Measurements from ENCODE around the gene SIK2.
A peak's percentile ranks its signal among the peaks of the same experiment; 100 is the strongest.
"Not testable (repeated sequence)": the region's sequence is repeated elsewhere in the genome, so short reads cannot be mapped to it uniquely, and the experiment has no call there.

SIK2 gene

DNA sequence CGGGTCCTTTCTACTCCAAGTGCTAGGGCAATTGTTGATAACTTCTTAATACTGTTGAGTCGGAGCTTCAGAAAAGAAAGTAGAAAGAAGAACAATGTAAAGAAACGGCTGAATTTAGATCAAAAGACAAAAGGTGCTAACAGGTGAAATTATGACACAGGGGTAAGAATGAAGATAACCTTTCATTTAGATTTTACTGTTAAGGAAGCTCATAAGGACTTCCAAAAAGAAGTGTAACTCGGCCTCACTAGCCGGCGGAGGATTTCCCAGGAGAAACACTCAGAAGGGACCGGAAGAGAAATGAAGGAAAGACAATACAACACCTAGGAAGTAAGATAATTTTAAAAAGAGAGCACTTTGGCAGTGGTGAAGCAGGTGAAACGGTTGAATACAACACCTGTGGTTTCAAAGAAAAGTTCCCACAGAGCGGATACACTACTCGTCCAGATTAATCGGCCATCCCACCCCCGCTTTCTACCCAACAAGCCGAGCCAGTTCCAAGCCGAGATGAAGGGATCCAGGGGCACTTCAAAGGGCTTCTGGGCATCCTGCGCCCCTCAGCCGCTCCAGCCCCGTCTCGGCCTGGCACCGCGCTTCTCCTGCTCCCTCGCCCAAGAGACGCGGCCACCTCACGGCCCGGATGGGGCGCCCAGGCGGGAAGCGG is 163.2 kb downstream of the SIK2 start:
- DNase-seq = peak; percentile 10

DNA sequence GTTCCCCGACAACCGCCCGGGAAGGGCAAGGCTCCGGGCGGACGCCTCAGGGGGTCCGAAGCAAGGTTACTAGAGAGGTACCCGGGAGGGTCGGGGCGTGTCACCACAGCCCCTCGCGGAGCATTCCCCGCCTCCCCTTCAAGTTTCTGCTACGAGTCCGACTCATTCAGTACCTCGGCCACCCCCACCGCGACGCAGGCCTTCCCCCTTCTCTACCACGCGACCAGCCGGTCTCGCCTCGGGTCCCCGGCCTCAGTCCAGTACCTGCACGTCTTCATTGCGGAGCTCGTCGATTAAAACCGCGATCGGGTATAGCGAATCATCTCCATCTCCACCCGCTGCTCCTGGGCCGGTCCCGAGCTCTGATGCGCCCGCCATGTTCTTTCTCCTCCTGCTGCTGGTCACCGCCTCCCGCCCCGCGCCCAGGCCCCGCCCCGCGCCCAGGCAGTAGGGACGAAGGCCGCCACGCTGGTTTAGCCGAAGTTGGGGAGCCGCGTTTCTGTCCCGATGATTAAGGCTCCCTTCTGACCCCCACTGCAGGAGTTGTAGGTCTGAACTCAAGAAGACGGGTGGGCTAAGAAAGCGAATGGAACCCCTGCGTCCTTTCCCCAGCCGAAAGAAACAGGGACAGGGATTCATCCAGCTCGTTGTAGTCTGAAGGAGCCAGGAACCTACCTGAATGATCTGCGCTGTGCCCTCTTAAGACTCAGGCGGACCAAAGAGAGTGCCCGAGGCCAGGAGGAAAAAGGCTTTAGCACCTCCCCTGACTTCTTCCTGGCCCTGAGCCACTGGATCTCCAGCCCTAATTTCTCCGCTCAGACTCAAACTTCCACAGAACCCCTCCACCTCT is 164.0 kb downstream of the SIK2 start, which contains the start of gene PPP2R1B:
TSS of gene PPP2R1B (minus strand) at position 406 of the 850 bp plus-strand sequence. CDS start at position 378, 28 bp downstream.
- DNase-seq = peak; percentile 60

DNA sequence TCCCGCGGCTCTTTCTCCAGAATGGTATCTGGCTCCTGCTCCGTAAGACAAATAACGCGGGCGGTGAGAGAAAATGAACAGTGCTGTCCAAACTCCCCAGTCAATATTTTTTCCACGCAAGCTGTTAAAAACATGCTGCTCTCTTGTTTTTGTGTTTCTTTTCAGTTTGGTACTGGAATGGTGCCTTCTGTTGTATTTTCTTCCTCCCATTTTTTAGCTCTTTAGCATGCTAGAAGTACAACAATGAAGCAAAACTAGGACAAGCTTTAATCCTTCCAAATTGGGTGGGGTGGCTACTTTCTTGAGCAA is 164.5 kb downstream of the SIK2 start:
- no peak for DNase-seq

DNA sequence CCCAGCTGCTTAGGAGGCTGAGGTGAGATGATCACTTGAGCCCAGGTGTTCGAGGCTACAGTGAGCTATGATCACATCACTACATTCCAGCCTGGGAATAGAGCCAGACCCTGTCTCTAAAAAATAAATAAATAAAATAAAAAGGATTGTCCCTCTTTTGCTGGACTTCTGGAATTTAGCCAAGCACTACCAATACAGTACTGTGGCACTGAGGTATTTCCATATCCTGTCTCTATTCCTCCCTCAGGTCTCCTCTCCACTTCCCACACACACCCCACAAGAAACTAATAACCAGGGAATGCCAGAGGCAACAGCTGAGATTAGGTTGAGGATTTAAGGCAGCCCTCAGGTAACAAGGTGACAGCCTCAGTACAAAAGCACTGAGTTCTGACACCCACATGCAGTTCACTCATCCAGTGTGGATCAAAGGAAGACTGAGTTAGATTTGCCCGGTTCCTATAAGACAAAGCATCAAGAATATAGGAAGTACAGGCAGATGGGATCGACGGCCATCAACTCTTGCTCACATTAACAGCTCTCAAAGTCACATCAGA is 168.4 kb downstream of the SIK2 start:
- no peak for DNase-seq

DNA sequence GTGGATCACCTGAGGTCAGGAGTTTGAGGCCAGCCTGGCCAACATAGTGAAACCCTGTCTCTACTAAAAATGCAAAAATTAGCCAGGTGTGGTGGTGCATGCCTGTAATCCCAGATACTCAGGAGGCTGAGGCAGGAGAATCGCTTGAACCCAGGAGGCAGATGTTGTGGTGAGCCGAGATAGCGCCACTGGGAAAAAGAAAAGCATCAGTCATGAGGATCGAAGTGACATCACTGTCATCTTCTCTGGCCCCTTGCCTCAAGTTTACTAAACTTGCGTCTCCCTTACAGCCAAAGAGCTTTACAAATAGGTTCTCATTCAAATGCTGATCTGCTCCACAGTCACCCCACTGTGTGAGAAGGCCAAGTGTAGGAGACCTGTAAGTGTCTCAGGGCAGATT is 169.0 kb downstream of the SIK2 start:
- not testable (repeated sequence) for DNase-seq

DNA sequence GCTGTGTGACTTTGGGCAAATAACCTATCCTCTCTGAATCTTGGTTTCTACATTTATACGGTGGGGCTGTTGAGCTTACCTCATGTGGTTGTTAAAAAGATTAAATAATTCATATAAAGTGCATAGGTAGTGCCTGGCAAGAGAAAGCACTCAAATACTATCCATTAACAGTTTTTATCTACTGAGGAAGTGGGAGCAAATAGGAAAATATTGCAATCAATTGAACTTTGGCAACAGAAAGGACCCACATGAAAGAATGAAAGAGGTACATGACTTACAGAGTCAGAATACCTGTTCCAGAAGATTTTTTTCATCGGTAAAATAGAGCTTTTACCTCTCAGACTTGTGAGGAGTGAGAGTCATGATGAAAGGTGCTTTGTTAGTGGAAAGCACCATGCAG is 170.3 kb downstream of the SIK2 start:
- no peak for DNase-seq

DNA sequence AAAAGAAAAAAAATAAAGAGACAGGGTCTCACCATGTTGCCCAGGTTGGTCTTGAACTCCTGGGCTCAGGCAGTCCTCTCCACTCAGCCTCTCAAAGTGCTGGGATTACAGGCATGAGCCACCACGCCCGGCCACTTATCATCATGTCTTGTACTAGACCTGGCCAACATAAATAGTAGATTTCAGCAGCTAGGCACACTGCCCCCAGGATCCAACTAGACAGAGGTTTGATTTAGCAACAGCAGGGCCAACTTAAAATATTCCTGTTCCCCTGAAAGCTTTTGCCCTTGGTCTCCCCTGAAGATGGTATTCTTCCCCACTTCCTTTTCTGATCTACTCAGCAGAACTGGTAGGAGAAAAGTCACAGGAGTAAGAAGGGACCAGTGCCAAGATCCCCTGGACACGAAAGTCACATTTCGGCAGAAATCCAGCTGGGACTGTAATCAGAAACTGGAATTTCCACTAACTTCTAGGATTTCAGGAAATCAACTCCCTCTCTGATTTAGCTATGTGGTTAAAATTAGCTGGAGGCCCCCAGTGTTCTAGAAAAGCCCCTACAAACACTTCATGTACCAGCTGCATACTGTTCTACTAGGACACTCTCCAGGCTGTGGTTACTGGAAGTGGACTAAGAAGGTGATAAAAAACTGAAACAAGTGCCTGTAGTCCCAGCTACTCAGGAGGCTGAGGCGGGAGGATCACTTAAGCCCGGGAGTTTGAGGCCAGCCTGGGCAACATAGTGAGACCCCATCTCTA is 172.9 kb downstream of the SIK2 start:
- DNase-seq = no peak

DNA sequence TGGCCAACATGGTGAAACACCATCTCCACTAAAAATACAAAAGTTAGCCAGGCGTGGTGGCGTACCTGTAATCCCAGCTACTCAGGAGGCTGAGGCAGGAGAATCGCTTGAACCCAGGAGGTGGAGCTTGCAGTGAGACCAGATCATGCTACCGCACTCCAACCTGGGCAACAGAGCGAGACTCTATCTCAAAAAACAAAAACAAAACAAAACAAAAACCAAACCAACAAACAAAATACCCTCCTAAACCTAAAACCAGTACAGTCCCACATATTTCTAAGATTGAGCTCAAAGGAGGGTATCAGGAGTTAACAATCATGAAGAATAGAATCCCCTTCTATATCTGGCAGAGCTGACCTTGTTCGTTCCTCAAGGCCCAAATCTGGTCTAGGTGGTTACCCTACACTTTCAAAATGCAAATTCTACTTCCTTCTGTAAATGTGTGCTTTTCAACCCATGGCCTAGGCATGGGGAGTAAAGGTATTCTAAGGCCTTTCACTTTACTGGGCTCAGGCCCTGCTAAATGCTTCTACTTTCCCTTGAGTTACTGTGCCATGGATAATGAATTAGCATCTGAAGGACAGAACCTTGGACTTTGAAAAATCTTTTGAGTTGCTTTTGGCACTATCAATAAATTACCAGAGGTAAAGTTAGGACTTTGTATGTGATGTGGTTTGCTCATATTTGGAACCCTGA is 174.3 kb downstream of the SIK2 start:
- no peak for DNase-seq

DNA sequence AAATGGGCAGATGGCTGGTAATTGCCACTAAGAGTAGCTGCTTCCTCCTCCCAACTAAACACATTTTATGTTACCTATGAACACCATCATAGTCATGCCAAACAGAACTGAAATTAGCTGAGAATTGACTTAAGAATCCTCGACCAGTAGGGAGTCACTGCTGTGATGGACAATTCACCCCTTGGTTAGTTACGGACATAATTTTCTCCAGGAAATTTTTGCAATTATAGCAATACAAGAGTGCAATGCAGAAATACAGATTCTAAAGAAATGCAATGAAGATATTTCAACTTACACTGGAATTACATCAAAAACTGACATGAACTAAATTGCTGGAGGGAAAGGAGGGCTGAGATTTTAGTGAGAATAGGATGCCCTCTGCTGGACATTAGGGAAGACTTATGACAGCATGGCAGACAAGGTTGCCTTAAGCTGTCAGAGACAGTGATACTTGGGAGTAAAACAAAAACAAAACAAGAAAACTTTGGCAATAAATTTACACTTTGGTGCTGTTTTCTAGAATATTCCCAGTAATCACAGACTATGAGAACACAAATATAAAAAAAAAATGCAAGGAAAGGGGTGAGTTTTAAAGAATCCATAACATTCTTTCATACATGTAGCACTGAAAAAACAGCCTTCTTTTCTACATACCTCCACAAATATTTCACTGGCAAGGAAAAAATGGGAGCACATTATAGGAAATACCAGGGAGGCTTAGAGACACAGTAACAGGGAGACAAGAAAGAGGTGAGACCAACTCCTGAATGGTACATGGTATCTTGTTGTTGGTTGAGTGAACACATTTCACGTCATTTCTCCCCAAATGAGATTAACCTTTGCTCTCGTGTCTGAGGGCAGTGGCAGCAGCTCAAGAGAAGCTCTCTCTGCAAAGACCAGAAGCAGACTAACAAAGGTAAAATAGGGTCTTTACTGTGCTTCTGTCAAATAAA is 175.1 kb downstream of the SIK2 start:
- peak; percentile 58 for DNase-seq

DNA sequence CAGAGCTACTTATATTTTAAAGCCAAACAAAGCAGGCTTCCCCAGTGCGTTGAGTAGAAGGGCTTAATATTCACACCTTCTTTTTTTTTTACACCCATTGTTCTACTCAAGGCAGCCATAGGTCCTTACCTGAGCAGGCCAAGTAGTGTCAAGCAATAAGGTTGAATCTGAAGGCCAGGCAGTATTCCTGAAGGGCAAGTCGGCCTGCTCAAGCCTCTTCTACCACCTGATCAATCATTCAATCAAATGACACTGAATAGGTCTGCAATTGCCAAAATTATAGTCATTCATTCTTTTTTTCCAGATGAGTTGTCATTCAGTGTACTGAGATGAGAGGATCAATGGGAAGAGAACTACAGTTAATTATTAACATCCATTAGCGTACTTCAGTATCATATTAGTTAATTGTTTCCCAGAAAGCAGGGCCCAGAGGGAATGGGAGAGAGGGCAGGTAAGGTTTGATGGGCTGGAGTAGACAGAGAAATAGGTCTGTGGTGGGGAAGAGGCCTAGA is 175.9 kb downstream of the SIK2 start:
- DNase-seq = no peak

DNA sequence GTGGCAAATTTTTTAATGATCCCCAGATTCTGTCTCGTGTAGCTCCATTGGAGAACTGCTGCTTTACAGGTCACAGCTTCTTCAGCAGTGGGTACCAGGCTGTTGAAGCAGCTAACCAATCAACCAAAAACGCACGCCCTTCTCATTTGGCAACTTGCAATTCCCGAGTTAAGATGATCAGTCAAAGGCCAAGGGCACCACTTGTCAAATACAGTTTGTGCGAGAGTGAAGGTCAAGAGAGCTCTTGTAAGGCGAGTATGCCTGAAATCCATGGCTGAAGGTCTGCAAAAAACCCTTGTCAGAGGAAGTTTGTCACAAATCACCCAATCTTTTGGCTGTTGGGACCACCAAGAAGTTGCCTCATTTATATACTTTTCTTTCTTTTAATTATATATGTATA is 176.9 kb downstream of the SIK2 start:
- no peak for DNase-seq
